Thymus (tissue), 11 donors: Measurements from ENCODE around the gene CDON. TPM values are rescaled to one million over a fixed set of nuclear protein-coding genes. Genes with fewer than 3 reads are reported as not detected.

Experiments used
- DNase-seq, 9 donors: peaks; one replicate each; pipeline ENCODE4 v3.0.0-alpha.2; 2013; ENCODE audit warnings: low spot score in 9 of 9, low read depth in 6 of 9, missing footprints in 1 of 9
- H3K27ac ChIP-seq, 2 donors: one replicate each; pipeline ENCODE4 v1.5.1; 2013; ENCODE audit warnings: control low read depth in 1 of 2, low read depth in 1 of 2, low read length in 1 of 2, mild to moderate bottlenecking in 1 of 2, moderate library complexity in 1 of 2
- H3K27me3 ChIP-seq, 2 donors: one replicate each; pipeline ENCODE4 v1.5.1; 2013; ENCODE audit warnings: low read length in 1 of 2; ENCODE audit not compliant: control insufficient read depth in 2 of 2, insufficient read depth in 1 of 2
- H3K36me3 ChIP-seq, 2 donors: one replicate each; pipeline ENCODE4 v1.5.1; 2013; ENCODE audit warnings: low read length in 1 of 2, mild to moderate bottlenecking in 1 of 2, moderate library complexity in 1 of 2; ENCODE audit not compliant: control insufficient read depth in 2 of 2, insufficient read depth in 2 of 2
- H3K4me1 ChIP-seq, 2 donors: one replicate each; pipeline ENCODE4 v1.5.1; 2013; ENCODE audit warnings: low read length in 2 of 2; ENCODE audit not compliant: control insufficient read depth in 2 of 2, insufficient read depth in 2 of 2
- H3K4me3 ChIP-seq, 2 donors: one replicate each; pipeline ENCODE4 v1.5.1; 2013; ENCODE audit warnings: low read length in 2 of 2, control low read depth in 1 of 2, mild to moderate bottlenecking in 1 of 2
- H3K9me3 ChIP-seq, 2 donors: one replicate each; pipeline ENCODE4 v1.5.1; 2013; ENCODE audit warnings: low read length in 1 of 2, mild to moderate bottlenecking in 1 of 2; ENCODE audit not compliant: control insufficient read depth in 2 of 2, insufficient read depth in 1 of 2
- WGBS: extraction: QIAGEN DNeasy Blood & Tissue Kit; methylation state at CpG from one replicate; pipeline ENCODE4 v1.1.7; 2013; 5-methylcytosine and 5-hydroxymethylcytosine counted together
- polyA plus RNA-seq: library from polyadenylated mRNA; stranded (reverse); fragments of 200-250 nt; gene quantifications from one replicate; pipeline ENCODE4 v1.2.3, GENCODE V29; 2013
- total RNA-seq: library from RNA; stranded (reverse); fragments of 120-200 nt; gene quantifications from one replicate; pipeline ENCODE4 v1.2.4, GENCODE V29; 2013
- donor health status: healthy.

CDON gene
- total and polyA plus RNA-seq, 2 donors = 1.4 to 3.9 TPM

DNA sequence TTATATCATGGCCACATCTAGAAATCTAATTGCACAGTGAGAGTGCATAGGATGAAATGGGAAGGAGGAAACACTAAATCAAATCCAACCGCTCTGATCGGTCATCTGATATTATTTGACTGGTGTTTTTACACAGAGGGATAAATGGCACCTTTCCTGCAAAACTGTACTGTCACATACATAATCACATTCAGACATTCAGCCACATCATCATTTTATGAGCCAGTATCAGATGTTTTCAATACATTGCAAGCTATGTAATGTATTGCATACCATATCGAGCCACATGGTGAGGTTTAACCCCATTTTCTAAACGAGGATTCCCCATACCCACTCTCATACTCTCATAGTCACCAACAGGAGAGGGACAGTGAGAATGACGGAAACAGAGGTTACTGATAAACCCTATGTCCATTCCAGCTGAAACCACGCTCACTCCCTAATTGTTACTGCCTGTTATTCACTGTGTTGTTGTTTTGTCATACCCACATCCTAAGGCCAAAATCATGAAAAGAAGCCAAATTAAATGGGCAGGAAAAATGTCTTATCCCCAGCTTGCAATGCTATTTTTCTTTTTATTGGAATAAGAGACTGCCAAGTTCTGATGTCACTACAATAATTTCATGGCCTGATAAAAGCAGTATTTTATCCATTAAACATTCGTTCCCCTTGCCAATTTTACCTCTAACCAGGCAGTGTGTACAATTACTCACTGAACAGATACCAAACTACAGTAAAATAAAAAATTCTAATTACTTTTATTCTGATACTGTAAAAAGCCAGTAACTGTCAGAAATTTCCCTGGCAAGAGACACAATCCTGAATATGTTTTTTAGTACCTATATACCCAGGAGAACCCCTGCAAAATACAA, 9.0 kb downstream of the CDON start:
- Histone ChIP-seq H3K27ac (no peak overlapping the region), H3K4me3 (no peak overlapping the region), H3K36me3 (no peaks in the 10 kb centered on the region), H3K4me1 (no peaks in the 10 kb centered on the region), H3K9me3 (no peaks in the 10 kb centered on the region), H3K27me3 (peaks cover 3 to 5% of the 10 kb centered on the region in 2 donors)
- WGBS = 89% methylated on average over 7 of the region's 7 CpGs
- no peak for DNase-seq

GRCh38 chr11:126051117-126051516, 11.5 kb downstream of the CDON start:
- WGBS = 82% methylated on average over 3 of the region's 3 CpGs
- no peaks in the 10 kb centered on the region for H3K4me1 ChIP-seq
- no peaks in the 10 kb centered on the region for H3K9me3 ChIP-seq
- no peak overlapping the region for H3K27ac ChIP-seq
- H3K36me3 ChIP-seq = no peaks in the 10 kb centered on the region
- no peaks in the 10 kb centered on the region for H3K27me3 ChIP-seq
- H3K4me3 ChIP-seq = no peak overlapping the region
- no peak for DNase-seq

- Histone ChIP-seq H3K4me1 (no peaks in the 10 kb centered on the region), H3K36me3 (no peaks in the 10 kb centered on the region), H3K27ac (no peak overlapping the region), H3K27me3 (no peaks in the 10 kb centered on the region), H3K4me3 (no peak overlapping the region), H3K9me3 (no peaks in the 10 kb centered on the region)
- 83% methylated on average over 1 of the region's 1 CpG for WGBS
- no peak for DNase-seq
These were observed 13.5 kb downstream of the CDON start for GRCh38 chr11:126049159-126049558.

GRCh38 chr11:126048197-126048596, 14.5 kb downstream of the CDON start:
- Histone ChIP-seq H3K9me3 (no peaks in the 10 kb centered on the region), H3K36me3 (no peaks in the 10 kb centered on the region), H3K27ac (no peak overlapping the region), H3K4me3 (no peak overlapping the region), H3K27me3 (no peaks in the 10 kb centered on the region), H3K4me1 (no peaks in the 10 kb centered on the region)
- DNase-seq = no peak
- WGBS = 94% methylated on average over 5 of the region's 5 CpGs

DNA sequence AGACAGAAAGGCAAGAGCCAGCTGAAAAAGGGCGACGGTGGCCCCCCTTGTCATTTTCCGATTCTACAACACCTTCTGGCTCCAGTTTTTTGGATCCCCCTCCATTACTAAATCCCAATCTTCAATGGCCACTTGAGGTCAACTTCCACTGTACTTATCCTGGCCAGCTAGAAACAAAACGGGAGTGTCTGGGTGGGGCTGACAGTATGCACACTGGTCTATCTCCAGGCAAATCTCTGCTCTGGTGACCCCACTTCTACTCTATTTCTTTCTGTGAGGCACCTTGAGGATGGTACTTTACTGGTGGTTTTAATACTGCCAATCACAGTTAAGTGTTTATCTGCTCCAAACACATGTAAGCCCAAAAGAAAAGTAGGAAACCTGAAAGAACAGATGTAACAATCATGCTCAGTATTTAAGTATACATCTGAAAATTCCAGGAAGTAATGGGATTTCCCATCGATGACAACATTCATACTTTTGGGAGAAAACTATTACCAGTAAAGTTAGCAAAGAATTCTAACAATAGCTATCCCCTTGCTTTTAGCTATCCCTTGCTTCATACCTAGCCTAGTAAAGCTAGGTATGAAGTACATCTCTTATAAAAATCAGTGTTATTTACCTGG, 16.0 kb downstream of the CDON start:
- WGBS = 86% methylated on average over 5 of the region's 5 CpGs
- no peaks in the 10 kb centered on the region for H3K4me1 ChIP-seq
- no peaks in the 10 kb centered on the region for H3K36me3 ChIP-seq
- DNase-seq = no peak
- no peaks in the 10 kb centered on the region for H3K9me3 ChIP-seq
- H3K4me3 ChIP-seq = no peak overlapping the region
- no peaks in the 10 kb centered on the region for H3K27me3 ChIP-seq
- no peak overlapping the region for H3K27ac ChIP-seq

- Histone ChIP-seq H3K36me3 (no peaks in the 10 kb centered on the region), H3K4me3 (no peak overlapping the region), H3K4me1 (no peaks in the 10 kb centered on the region), H3K27me3 (no peaks in the 10 kb centered on the region), H3K27ac (no peak overlapping the region), H3K9me3 (no peaks in the 10 kb centered on the region)
- WGBS = 91% methylated on average over 9 of the region's 9 CpGs
- DNase-seq = no peak
These were observed 23.0 kb downstream of the CDON start for GRCh38 chr11:126039485-126040271.

DNA sequence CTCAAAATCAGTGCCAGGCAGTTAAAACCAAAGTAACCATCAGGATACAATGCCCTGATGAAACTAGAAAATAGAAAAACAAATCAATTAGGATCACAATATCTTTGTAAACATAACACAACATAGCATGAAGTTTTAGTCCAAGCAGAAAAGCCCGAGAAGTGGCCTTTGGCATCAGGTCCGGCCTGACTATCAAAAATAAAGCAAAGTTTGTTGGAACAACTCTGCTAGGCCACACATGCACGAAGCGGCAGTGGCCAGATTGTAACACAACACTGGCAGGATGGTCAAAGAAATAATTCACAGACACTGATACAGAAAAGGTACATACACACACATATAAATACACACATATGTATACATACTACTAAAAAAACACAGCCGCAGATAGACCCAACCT, 26.9 kb downstream of the CDON start:
- H3K36me3 ChIP-seq = no peaks in the 10 kb centered on the region
- DNase-seq = no peak
- WGBS = 95% methylated on average over 5 of the region's 5 CpGs
- H3K4me1 ChIP-seq = no peaks in the 10 kb centered on the region
- H3K9me3 ChIP-seq = no peaks in the 10 kb centered on the region
- H3K27me3 ChIP-seq = no peaks in the 10 kb centered on the region
- no peak overlapping the region for H3K27ac ChIP-seq
- H3K4me3 ChIP-seq = no peak overlapping the region

GRCh38 chr11:126034933-126035425, 27.7 kb downstream of the CDON start:
- no peak overlapping the region for H3K27ac ChIP-seq

More at GRCh38 chr11:126034933-126035425, 27.7 kb downstream of the CDON start:
- Histone ChIP-seq H3K36me3 (no peaks in the 10 kb centered on the region), H3K4me3 (no peak overlapping the region), H3K4me1 (no peaks in the 10 kb centered on the region), H3K27me3 (no peaks in the 10 kb centered on the region), H3K9me3 (no peaks in the 10 kb centered on the region)
- WGBS = 72% methylated on average over 5 of the region's 5 CpGs
- no peak for DNase-seq
